ACHN (cell line): Measurements from ENCODE around the gene MSX2.

Experiments used
- DNase-seq: peaks from one replicate; pipeline ENCODE4 v3.0.0-alpha.2; 2015
- in situ Hi-C: cut with HindIII; loops from 2 replicates; pipeline ENCODE4 v1.10.0; 2017; ENCODE audit warnings: low sequenced_read_pairs, low pct_ligation_motif_present, low pct_unique_long_range_greater_than_20kb

Gene MSX2

DNA sequence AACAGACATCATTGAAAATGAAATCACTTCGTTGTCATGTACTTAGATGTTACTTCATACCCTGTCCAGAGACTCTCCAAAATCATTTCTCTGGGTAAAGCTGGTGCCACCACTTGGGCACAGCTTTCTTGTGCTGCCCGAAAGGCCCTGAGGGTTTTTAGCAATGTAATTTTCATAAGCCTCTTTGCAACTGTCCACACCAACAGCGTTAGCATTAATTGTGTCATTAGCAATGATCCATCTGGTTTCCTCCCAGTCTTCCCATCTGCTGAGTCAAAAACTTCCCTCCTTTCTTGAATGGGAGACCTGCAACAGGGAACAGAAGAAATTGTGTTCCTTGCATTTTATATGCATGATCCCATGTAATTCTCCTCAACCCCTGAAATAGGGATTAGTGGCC is 8.6 kb upstream of the MSX2 start:
- DNase-seq: no peak
- in situ Hi-C loops: no loop called here

DNA sequence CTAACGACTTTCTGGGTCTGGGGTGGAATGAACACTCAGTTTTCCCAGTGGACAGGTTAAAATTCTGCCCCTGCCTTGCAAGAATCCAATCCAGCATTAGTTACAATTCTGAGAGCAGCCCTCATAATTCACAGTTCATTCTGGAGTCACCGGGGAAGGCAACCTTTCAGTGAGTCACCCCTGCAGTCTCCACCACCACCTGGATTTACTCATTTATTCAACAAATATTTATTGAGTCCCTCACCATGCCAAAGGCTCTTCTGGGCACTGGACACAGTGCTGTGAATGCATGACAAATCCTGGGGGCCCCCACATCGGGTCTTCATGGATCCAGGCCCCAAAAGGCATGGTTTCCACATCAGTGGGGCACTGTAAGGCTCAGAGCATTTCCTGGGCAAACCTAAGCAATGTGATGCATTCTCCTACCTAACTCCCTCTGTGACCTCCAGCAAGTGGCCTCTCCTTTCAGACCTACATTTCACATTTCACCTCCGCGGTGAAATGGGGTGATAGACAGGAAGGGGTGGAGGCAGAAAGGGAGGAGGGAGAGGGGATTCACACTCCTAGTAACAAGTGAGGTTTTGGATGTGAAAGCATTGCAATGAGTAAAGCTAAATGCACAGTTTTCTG is 6.4 kb upstream of the MSX2 start:
- in situ Hi-C loops: no loop called here
- no peak for DNase-seq

DNA sequence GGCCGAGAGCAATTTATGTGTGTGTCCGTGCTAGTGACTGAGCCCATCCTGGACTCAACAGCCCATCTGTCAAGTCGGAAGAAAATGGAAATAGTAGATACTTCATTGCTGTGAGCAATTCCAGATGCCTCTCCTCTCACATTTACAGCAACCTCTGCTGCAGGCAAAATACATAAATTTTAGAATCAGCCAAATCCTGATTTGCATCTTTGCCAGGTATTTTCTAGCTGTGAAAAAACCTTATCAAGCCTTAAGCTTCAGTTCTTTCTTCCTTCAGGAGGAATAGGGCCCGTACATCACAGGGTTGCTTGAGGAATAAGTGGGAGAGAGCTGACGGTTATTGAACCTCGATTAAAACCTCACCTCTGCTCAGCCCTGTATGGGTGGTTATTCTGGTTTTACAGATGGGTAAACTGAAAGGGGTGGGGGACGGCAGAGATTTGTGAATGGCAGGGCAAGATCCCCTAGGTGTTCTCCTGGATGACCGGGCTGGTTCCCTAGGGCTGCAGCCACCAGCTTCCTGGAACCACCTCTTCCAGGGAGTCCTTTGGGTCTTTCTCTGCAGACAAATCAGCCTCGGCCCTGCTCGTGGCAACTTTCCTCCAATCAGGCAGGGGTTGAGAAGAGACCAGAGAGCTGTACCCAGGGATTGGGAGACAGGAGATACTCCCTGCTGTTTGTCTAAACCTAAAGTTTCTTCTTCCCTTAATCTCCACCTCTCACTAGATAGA is 5.3 kb upstream of the MSX2 start:
- DNase-seq: no peak
- in situ Hi-C loops: no loop called here

DNA sequence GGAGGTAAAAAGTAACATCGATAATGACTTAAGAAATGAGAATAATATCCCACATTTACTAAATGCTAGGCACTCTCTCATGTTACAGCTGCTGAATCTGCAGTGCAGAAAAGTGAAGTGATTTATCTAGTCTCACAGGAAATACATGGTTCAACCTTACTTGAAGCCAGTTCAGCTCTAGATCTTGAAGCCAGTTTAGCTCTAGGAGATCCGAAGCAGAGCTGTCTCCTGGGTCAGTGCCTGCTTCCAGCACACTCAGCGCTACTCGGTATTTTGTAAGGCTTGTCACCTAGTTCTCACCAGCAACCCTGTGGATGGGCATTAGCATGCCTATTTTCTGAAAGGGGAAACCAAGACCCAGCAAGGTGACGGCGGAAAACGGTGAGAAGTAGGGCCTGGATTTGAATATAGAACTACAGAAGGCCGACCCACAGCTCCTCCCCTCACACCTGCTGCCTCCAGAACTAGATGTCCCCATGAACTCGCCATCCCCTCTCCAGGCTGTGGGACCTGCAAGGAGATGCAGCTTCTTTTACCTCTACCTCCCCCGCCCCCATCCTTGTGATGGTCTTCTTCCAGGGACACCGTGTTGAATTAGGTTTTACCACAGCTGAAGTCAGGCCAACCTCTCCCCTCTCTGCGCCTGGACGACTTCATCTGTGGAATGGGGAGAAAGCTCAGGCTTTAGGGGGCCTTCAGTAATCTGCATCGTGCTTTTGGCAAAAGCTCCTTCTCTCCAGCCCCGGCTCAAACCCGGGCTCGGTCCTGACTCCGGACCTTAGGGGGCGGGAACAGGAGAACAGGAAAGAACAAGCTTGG is 4.4 kb upstream of the MSX2 start:
- in situ Hi-C loops: no loop called here
- no peak for DNase-seq

DNA sequence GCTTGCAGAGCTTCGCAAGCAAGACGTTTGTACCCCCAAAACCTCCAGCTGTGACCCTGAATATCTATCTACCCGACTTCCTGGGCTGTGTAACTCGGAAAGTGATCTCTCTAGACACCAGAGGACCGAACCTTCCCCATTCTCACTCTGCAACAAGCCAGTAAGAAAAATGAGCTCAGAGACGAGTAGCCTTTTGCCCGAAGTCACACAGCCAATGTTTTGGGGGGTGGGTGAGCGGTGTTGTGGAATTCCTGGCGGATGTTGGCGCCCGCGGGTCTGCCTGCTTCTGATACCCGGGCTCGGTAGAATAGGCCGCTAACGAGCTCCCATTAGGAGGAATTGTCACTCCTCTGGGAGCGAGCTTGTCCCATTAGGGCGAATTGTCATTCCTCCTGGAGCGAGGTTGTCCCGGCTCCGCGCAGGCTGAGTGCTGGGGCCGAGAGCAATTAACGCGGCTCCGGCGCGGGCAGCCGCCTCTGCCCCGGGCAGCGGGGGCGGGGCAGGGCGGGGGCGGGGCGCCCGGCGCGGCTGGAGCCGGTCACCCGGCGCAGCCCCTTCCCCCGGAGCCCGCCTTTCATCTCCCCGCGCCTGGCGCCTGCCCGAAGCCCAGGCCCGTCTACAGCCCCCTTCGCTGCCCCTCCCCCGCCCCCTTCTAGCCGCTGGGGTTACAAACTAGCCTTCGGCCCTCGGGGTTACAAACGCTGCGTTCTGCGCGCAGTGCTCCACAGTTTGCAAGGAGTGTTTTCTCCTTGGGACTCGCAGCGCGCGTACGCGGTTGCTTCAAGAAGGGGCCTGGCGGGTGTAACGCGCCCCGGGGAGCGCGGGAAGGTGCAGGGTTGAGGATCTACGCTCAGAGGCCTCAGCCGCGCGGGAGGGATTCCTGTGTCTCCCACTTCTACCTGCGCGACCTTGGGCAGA is 3.5 kb upstream of the MSX2 start:
- in situ Hi-C loops: no loop called here
- DNase-seq: no peak

DNA sequence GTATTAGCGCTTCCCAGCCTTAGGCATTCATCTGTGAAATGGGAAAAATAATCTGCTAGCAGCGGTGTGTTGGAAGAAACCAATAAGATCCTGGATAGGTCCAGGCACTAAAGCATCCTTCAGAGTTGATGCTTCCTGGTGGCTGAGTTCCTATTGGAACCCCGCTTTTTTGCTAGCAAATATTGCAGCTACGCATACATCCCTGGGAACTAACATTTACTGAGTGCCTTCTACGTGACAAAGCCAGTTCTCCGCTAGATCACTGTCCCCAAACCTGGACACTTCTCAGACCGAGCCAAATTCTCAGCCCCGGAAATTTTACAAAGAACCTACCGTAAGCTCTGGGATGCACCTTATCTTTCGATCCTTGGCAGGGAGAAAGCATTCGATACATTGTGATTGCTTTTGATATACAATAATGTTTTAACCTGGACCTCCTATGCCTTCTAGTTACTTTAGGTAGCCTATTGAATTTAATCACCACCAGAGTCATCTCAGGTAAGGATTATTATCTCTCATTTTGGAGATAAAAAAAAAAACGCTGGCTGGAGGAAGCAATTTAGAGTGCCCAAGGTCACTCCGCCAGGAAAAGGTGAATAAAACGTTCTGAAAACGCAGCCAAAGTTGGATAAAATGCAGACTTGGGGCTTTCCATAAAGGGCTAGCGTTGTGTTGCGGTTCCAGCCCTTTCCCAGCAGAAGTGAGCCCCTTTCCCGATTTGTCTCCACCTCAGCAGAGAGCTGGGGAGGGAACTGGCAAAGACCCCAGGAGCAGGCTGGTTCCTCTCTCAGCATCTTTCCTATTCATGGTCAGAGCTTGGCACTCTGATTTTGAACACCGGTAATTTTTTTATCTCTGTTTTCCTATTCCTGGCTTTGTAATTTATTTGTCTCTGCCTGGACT is 2.6 kb upstream of the MSX2 start:
- in situ Hi-C loops: no loop called here
- DNase-seq: no peak

DNA sequence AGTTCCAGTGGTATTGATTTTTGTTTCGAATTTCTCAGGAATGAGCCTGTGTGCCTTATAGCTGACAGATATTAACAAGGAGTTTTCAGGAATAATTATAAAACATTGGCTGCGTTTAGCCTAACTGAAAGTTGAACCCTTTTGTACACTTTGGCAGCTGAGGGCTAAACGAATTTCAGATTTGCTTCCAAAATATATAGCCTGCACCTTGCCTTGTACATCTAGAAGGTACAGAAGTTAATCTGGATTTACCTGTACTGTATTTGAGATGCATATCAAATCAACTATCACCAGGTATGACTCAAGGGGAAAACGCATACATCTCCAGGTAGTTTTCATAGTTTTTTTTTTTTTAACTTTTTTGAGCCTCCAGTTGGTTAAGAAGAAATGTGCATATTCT is 1.9 kb upstream of the MSX2 start:
- in situ Hi-C loops: no loop called here

DNA sequence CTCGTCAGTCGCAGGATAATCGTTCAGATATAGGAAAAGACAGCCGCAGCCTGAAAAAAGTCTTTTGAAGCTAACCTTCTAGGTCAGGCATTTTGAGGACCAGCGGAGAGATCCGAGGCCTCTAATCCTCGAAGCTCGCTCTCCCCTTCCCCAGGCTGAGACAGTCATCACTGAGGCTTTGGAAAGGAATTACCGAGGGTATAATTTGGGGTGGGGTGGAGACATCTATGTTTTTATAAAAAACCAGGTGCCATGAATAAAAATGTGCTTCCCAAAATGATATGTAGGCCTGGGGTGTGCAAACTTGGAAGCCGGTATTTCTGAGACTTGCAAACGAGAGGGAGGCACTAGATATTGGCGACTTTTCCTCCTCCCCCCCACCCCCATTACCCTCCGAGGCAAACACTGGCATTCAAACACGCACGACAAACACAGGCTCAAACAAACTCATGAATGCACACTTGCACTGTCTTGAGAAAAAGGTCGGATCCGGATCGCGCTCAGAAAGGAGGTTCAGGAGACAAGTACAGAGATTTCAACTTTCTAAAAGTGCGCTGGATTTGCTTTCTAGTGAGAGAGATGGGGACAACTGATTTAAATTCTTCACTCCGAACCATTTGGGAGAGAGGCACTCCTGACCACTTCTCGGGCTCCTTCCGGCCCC is 935 bp upstream of the MSX2 start:
- no peak for DNase-seq
- in situ Hi-C loops: no loop called here

More for the DNA sequence above, 1.9 kb upstream of the MSX2 start:
- no peak for DNase-seq

DNA sequence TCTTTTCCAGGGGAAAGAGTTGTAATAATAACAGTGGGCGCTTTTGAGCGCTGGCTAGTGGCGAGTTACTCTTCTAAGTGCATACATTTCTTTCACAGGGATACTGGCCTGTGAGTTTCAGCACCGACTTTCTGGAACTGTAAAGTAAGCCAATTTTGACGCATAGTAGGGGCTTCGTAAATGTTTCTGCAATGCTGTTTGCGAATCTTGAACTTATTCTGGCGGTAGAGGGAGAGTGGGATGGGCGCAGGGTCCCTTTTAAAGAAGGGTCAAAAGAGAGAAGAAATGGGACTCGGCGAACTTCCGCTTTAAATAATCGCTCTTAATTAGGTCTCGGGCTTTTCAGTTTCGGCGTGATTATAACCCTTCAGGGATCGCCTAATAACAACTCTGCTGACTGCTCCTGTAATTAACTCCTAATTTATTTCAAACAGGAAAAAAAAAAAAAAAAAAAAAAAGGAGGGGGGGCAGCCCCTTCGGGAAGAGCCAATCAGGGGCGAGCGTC is 351 bp upstream of the MSX2 start:
- DNase-seq: no peak
- in situ Hi-C loops: no loop called here

DNA sequence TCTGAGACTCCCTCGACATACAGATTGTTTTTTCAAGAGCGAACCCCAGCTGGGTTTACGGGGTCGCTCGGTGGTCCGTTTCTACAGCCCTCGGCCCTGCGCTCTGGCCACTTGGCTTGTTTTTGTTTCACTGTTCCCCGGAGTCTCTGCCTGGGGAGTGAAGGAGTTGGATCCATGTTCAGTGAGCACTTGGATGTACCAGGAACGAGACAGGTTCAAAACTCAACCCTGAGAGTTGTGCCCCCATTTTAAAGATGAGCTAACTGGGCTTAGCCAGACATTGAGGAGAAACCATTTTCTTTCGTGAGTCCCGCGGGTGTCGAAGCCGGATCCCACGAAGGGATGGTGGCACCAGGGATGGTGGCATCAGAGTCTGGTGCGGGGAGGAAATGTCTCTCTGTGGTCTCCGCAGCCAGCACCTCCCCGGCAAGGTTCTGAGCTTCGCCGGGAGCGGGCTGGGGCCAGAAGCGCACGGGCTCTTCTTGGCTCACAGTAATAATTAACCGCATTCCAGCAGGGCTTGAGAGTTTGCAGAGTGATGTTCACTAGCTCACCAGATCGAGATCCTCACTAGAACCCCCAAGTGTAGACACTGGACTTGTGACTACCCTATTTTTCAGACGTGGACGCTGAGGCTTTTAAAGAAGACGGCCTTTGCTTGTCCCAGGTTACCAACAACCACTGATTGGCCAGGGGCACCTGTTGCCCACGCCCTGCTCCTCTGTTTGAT is 1.0 kb downstream of the MSX2 start:
- in situ Hi-C loops: no loop called here

DNA sequence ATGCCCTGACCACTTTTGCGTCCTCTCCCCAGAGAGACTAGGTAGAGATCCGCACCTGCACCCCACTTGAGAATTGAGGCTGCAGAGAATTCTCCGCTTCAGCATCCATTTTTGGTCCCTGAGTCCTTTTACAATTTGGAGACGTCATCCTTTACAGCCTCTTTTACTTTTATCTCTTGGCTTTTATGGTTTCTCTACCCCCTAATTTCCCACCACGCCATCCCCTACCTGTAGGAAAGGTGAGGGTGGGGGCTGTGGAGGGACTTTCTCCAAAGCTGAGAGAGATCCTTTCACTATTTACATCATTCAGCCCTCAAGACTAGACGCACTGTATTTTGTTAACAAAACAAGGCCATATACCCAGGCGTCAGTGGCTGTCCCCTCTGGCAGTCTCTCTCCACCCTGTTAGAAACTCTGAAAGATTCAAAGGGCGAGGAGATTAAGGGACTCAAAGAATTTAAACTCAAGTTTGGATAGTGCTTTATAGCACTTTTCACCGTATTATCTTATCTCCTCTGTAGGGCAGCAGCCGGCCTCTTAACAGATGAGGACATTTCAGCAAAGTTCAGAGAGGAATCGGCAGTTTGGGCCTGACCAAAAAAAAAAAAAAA is 1.7 kb downstream of the MSX2 start:
- no peak for DNase-seq
- in situ Hi-C loops: no loop called here

More for the DNA sequence above, 1.0 kb downstream of the MSX2 start:
- no peak for DNase-seq

DNA sequence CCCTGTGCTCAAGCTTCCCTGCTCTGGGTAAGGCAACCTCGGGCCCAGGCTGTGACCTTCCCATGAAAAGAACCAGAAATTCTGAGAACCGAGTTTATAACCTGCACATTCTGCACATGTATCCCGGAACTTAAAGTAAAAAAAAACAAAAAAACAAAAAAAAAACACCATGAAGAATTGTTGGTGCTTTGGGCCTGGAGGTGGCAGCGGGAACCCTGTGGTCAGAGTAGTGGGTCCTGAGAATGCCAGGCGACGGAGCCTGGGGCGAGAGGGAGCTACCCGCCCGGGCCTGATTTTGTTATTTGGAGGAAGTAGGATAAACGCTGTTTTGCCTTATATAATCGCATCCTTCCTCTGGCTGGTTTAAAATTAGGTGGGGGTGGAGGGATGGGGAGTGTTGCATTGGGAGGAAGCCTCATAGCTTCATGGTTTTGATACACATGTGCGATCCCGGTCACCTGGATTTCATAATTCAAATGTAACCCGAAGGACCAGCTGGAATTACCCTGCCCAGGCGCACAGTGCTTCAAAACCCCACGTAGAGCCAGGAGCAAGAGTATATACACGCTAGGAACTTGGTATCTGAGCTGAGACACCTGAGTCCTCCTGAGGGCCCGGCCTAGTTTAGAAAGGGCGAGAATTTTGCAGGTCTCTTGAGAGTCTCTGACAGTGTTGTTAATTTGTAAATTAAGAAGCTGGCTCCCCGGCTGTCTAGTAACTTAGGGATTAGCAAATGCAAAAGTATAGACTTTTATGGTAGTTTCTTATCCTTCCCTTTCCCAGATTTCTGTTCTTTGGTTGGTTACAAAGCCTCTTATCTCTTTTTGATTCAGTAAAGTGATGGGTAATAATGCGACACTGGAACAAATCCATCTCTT is 2.8 kb downstream of the MSX2 start:
- in situ Hi-C loops: no loop called here
- no peak for DNase-seq

DNA sequence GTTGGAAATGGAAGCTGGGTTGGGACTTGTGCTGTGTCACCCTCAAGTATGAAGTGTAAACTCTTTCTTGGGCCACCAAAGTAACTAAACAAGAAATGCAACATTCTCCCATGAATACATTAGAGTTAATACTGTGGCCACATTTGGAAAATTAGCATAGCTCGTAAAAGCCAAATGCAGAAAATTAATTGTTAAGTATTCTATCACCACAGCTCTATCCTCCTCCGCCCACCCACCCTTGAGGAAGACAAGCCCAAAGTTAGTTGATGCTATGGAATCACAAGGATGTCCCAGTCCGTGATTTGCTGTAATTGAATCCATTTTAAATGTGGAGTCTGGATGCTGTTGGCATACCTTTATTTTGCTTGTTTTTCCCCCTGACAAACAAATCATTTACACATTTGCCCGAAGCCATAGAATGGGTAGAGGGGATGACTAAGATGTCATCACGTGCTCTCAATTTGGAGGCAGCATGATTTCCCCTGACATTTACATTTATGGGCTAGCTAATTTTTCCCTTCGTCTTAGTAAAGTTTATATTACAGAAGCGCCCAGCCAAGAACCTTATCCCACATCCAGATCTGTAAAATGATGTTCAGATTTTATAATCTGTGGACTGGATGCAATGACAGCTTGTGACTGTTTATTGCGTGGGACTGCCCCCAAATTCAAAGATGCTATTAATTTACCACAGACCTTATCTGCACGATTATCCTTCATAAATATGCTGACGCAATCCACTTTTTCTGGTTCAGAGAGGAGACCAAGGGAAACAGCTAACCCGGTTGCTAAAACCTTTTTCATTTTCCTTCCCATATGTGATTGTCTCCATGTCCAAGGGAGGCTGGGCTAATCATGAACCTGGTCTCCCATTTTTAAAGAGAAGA is 3.7 kb downstream of the MSX2 start:
- in situ Hi-C loops: no loop called here
- DNase-seq: no peak

DNA sequence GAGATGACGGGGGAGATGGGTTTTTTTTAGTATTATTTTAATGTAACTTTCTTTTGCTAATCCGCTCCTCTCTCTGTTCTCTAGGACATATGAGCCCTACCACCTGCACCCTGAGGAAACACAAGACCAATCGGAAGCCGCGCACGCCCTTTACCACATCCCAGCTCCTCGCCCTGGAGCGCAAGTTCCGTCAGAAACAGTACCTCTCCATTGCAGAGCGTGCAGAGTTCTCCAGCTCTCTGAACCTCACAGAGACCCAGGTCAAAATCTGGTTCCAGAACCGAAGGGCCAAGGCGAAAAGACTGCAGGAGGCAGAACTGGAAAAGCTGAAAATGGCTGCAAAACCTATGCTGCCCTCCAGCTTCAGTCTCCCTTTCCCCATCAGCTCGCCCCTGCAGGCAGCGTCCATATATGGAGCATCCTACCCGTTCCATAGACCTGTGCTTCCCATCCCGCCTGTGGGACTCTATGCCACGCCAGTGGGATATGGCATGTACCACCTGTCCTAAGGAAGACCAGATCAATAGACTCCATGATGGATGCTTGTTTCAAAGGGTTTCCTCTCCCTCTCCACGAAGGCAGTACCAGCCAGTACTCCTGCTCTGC is 4.8 kb downstream of the MSX2 start:
- no peak for DNase-seq
- in situ Hi-C loops: no loop called here
